Tibial artery (tissue), 4 donors: Measurements from ENCODE around the gene SLC27A5.

ENCODE experiments used
- DNase-seq, 2 donors: peaks; one replicate each; pipeline ENCODE4 v3.0.0-alpha.2; 2019
- H3K27ac ChIP-seq, 2 donors: fragments of 200-600 bp; sonication (generic) in 1 of 2; 1 replicate in 1 of 2; 2 replicates in 1 of 2; pipeline ENCODE4 v1.5.1; 2018 to 2019; ENCODE audit warnings: mild to moderate bottlenecking in 1 of 2
- H3K27me3 ChIP-seq, 2 donors: fragments of 200-600 bp; sonication (generic) in 1 of 2; one replicate each; pipeline versions ENCODE4 v1.5.1 to v1.6.0; 2016 to 2019
- H3K36me3 ChIP-seq, 3 donors: fragments of 200-600 bp; sonication (generic) in 2 of 3; one replicate each; pipeline ENCODE4 v1.5.1; 2016 to 2019; ENCODE audit warnings: mild to moderate bottlenecking in 2 of 3
- H3K4me1 ChIP-seq, 4 donors: fragments of 200-600 bp; sonication (generic) in 2 of 4; 1 replicate in 3 of 4; 2 replicates in 1 of 4; pipeline ENCODE4 v1.5.1; 2016 to 2019
- H3K4me3 ChIP-seq, 2 donors: fragments of 200-600 bp; sonication (generic) in 1 of 2; 1 replicate in 1 of 2; 2 replicates in 1 of 2; pipeline ENCODE4 v1.5.1; 2018 to 2019; ENCODE audit warnings: mild to moderate bottlenecking in 2 of 2
- H3K9me3 ChIP-seq, 3 donors: fragments of 200-600 bp; sonication (generic) in 1 of 3; one replicate each; pipeline ENCODE4 v1.5.1; 2016 to 2019
- intact Hi-C: fragments of 100-400 bp; cut with DNase I; formaldehyde crosslinking; loops from one replicate; pipeline ENCODE4 v1.15.0; 2023; ENCODE audit warnings: low total_unique reads
- TF ChIP-seq, protein P1 (sequence below), 2 experiments: fragments of 200-600 bp in 1 of 2; fragments of 450-650 bp in 1 of 2; IDR thresholded peaks; one replicate each; pipeline ENCODE4 v1.5.1; 2017 to 2019; ENCODE audit warnings: antibody characterized with exemption in 2 of 2, mild to moderate bottlenecking in 1 of 2, moderate library complexity in 1 of 2

Gene SLC27A5

GRCh38 chr19:58535857-58536256 lies 24.1 kb upstream of the SLC27A5 start:
- no peak for DNase-seq
- Histone ChIP-seq H3K27ac (no peak overlapping the region), H3K27me3 (peaks cover 0 to 44% of the 10 kb centered on the region in 2 donors), H3K9me3 (no peaks in the 10 kb centered on the region), H3K4me1 (peaks cover 0 to 10% (median 3%) of the 10 kb centered on the region in 4 donors), H3K36me3 (no peaks in the 10 kb centered on the region), H3K4me3 (no peak overlapping the region)
- intact Hi-C loops = no loop called here
- TF ChIP-seq, protein P1, sequence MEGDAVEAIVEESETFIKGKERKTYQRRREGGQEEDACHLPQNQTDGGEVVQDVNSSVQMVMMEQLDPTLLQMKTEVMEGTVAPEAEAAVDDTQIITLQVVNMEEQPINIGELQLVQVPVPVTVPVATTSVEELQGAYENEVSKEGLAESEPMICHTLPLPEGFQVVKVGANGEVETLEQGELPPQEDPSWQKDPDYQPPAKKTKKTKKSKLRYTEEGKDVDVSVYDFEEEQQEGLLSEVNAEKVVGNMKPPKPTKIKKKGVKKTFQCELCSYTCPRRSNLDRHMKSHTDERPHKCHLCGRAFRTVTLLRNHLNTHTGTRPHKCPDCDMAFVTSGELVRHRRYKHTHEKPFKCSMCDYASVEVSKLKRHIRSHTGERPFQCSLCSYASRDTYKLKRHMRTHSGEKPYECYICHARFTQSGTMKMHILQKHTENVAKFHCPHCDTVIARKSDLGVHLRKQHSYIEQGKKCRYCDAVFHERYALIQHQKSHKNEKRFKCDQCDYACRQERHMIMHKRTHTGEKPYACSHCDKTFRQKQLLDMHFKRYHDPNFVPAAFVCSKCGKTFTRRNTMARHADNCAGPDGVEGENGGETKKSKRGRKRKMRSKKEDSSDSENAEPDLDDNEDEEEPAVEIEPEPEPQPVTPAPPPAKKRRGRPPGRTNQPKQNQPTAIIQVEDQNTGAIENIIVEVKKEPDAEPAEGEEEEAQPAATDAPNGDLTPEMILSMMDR (IDR thresholded peaks at IDR 0.05) = no peak

DNA sequence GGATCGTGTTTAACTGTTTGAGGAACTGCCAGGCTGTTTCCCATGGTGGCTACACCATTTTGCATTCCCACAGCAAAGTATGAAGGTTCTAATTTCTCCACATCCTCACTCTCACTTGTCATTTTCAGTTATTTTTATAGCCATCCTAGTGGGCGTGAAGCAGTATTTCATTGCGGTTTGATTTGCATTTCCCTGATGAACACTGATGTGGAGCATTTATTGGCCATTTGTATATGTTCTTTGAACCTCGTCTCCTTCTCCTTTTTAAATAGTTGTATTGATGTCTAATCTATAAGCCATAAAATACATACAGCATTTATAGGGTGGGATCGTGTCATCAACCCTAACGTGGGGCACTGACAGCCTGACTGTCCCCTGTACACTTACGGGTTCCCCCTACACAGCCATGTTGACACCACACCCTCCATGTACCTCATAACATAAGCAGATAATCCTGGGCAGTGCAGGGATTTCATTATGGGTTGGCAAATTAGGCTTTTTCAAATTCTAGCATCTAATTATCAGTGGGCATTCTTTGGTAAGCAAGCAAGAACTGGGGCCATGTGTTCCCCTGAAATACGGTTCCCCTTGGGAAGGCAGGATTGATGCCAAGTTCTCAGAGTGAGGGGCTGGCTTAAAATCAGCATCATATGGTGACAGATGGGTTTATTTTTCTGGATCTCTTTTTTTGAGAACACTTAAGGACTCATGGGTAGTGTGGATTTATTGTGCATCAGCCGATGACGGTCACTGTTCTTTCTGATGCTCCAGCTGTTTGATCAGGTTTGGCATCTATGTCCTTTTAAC lies 19.4 kb upstream of the SLC27A5 start:
- no peak for DNase-seq
- H3K27ac ChIP-seq = no peak overlapping the region
- no peaks in the 10 kb centered on the region for H3K9me3 ChIP-seq
- no peaks in the 10 kb centered on the region for H3K4me1 ChIP-seq
- intact Hi-C loops = no loop called here
- H3K27me3 ChIP-seq = peaks cover 0 to 16% of the 10 kb centered on the region in 2 donors
- H3K36me3 ChIP-seq = no peaks in the 10 kb centered on the region
- no peak overlapping the region for H3K4me3 ChIP-seq
- TF ChIP-seq, protein P1 (IDR thresholded peaks at IDR 0.05) = no peak

DNA sequence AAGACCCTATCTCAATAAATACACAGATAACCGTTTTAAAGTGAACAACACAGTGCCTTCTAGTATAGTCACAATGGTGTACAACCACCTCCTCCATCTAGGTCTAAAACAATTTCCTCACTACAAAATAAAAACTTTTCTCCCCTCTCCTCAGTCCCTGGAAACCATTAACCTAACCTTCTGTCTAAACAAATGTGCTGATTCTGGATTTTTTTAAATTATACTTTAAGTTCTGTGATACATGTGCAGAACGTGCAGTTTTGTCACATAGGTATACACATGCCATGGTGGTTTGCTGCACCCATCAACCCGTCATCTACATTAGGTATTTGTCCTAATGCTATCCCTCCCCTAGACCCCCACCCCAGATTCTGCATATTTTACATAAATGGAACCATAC lies 17.6 kb upstream of the SLC27A5 start:
- intact Hi-C loops = no loop called here
- TF ChIP-seq, protein P1 (IDR thresholded peaks at IDR 0.05) = no peak
- no peaks in the 10 kb centered on the region for H3K36me3 ChIP-seq

DNA sequence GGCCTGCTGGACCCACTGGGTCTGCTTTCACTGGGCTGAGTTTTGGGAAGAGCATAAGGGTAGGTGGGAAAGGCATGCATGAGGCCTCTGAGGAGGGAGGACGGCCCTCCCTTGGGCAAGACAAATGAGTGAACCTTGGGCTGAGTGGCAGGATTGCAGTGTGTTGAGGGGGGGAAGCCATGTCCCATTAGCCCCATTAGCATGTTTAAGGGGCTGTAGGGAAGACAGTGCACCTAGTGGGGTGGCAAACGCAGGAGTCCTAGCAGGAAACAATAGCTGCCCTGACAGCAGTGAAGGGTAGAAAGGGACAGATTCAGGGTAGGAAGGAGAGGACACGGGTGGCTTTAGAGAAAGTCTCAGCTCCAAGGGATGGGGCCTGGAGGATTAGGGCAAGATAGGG lies 10.9 kb upstream of the SLC27A5 start:
- Histone ChIP-seq H3K36me3 (no peaks in the 10 kb centered on the region), H3K27ac (no peak overlapping the region), H3K4me3 (no peak overlapping the region), H3K4me1 (peaks cover 12 to 22% (median 19%) of the 10 kb centered on the region in 4 donors), H3K9me3 (no peaks in the 10 kb centered on the region), H3K27me3 (peaks cover 0 to 1% of the 10 kb centered on the region in 2 donors)
- TF ChIP-seq, protein P1 (IDR thresholded peaks at IDR 0.05) = no peak
- DNase-seq = no peak
- intact Hi-C loops = no loop called here

More for the DNA sequence above, 17.6 kb upstream of the SLC27A5 start:
- no peaks in the 10 kb centered on the region for H3K9me3 ChIP-seq
- H3K4me3 ChIP-seq = no peak overlapping the region
- H3K27me3 ChIP-seq = peaks cover 0 to 11% of the 10 kb centered on the region in 2 donors
- no peak overlapping the region for H3K27ac ChIP-seq
- no peaks in the 10 kb centered on the region for H3K4me1 ChIP-seq
- no peak for DNase-seq

DNA sequence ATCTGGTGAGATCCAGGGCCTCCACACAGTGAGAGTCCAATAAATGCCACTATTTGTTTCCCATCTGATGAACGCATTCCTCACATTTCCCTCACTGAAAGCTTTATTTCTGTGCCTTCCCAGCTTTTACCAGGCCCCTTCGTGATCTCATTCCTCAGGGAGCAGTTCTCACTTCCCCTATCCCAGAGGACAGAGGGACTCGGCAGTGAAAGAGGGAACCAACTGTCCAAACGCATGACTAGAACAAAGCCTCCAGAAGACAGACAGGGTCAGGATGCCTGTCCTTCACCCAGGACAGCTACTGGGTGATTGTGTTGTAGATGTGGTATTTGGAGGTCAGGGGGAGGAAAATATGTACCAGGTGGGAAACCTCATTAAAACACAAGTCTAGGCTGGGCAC lies 9.9 kb upstream of the SLC27A5 start:
- H3K36me3 ChIP-seq = peaks cover 7 to 8% (median 8%) of the 10 kb centered on the region in 3 donors
- no peaks in the 10 kb centered on the region for H3K9me3 ChIP-seq
- H3K27ac ChIP-seq = no peak overlapping the region
- no peaks in the 10 kb centered on the region for H3K27me3 ChIP-seq
- H3K4me3 ChIP-seq = no peak overlapping the region
- TF ChIP-seq, protein P1 (IDR thresholded peaks at IDR 0.05) = no peak
- no peak for DNase-seq
- intact Hi-C loops = no loop called here
- H3K4me1 ChIP-seq = peaks cover 16 to 32% (median 26%) of the 10 kb centered on the region in 4 donors
